ENCODE results near the gene SIX3.

Gene SIX3

DNA sequence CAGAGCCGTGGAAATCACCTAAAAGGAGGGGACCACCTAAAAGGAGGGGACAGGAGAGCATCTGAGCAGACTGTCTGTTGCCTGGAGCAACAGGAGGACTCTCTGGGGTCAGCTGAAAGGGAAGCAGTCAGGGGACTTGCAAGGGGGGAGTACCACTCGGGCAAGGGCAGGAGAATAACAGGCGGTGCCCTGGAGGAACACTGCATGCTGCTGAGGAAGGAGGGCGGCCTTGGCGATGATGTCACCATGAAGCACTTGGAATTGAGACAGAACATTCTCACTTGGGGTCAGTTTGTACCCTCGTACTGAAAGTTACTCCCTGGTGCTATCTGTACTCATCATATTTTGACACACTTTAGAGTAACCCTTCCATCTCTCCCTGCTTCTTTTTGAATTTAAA, 18.4 kb downstream of the SIX3 start:
- DNase-seq = no peak

DNA sequence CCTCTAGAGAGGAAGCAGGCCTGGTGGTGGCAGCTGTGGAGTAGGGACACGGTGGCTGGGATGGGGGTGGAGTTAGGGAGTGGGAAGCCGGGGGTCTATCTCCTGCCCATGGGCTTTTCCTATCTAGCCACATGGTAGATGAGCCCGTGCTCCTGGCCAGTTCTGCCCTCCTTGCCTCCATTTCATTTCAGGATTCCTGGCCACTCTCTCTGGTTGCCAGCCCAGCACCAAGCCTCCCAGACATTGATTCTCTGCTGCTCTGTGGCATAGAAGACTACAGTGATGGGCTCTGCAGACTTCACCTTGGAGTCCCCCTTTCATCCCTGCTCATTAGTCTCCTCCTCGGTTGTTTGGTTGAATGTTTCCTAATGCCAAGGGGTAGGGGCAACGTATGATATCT, 19.4 kb downstream of the SIX3 start:
- DNase-seq = no peak

DNA sequence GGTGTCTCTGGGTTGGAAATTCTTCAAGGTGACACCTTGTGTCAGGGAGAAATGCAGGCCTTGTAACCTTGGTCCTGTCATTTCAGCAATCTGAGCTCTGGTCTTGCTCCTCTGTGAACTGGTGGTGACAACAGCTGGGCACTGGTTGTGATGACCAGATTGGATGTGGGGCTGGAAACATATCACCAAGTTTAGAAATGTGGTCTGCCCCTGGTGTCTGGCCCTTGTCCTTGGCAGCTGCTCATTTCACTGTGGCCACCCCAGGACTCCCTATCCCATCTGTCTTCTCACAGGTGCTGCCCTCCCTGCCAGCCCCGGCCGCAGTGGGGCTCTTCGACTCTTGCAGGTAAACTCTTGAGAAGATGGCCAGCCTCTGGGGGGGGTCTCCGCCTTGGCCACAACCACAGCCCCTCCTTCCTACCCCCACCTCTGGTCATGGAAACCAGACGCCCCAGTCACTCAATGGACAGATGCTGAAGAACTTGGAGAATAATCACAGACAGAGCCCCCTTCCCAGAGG, 20.7 kb downstream of the SIX3 start:
- DNase-seq = no peak

DNA sequence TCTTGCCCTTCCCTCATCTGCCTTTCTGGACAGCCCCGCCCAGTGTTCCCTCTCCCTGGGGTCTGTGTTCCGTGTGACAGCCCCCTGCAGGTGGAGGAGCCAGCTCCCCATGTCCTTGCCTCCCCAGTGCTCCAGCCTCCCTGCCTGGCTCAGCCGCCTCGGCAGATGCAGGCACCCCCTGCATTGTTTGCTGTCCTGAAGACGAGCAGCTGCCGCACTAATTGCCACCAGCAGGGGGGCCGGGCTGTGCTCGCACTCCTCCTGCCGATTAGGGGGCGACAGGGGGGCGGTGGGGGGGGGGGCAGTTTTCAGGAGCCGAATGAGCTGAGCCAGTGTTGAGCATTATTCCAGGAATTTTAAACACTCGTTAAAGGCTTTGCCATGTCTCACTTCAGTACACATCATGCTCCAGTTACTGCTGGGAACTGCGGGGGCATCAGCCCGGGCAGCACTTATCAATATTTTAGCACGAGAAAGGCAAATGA, 23.3 kb downstream of the SIX3 start:
- DNase-seq = no peak

DNA sequence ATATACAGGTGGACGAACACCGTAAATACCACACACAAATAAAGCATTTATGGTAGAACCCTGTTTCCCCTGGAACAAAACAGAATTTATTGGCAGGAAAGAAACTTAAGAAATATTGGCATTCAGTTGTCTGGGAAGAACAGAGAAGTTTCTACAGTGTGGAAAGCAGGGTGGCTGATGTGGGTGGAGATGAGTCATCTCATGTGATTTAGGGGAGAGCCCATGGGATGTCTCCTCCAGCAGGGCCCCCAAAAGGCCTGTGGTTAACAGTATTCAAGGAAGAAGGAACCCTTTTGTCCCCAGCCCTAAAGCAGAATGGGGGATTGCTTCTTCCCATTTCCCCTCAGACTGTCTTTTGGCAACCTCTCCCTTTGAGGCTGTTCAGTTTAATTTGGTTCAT, 24.2 kb downstream of the SIX3 start:
- DNase-seq = no peak

DNA sequence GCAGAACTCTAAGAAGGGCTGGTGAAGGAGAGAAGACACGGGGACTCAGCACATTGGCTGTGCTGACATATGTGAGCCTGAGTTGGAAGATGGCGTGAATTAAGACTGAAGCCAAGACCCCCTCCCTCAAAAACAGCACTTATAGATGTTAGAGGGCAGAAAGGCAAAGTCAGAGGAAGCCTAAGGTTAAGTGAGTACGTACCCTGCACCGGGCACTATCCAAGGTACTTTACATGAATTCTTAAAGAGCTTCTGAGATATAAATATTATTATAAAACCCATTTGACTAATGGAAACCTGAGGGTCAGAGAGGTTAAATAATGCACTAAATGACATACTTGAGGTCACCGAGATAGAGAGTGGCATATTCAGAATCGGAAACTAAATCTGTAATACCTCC, 25.6 kb downstream of the SIX3 start:
- no peak for DNase-seq

DNA sequence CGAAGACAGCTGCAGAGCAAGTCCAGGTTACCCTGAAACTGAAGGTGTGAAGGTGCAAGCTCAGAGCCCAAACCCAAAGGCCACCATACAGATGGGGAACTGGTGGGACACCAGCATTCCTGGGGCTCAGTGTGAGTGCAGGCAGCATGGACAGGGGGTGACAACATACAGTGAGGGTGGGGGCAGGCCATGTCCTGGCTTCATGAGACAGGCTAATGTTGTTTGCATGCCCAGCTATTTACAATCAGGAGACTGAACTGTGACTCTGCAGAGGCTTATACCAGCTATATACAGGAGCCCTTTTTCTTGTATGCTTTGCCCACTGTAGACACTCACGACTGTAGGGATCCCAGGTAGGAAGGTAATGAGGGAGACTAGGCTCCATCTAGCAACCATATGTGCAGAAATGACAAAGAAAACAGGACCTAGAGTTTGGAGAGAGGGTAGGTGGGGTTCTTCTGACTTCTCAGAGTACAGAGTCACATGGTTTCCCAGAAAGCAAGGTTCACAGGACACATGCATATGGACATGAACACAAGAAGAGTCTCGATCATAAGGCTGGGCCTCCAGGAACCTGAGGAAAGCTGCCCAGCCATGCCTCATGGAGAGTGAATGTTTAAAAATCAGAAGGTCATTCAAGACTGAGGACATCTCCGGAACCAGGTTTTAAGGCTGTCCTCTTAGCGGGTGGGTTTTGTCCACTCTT, 26.4 kb downstream of the SIX3 start:
- DNase-seq = no peak

DNA sequence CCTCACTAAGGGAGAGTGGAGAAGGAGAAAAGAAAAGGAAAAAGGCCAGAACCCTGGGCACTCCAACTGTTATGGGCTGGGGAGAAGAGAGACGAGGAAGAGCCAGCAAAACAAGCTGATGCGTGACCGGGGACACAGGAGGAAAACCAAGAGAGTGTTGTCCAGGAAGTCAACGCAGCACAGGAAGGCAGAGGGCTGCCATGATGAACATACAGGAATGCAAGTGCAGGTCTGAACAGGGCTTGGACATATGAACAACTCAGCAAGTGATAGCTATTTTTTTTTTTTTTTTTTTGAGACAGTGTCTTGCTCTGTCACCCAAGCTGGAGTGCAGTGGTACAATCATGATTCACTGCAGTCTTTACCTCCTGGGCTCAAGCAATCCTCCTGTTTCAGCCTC, 28.4 kb downstream of the SIX3 start:
- DNase-seq = no peak

DNA sequence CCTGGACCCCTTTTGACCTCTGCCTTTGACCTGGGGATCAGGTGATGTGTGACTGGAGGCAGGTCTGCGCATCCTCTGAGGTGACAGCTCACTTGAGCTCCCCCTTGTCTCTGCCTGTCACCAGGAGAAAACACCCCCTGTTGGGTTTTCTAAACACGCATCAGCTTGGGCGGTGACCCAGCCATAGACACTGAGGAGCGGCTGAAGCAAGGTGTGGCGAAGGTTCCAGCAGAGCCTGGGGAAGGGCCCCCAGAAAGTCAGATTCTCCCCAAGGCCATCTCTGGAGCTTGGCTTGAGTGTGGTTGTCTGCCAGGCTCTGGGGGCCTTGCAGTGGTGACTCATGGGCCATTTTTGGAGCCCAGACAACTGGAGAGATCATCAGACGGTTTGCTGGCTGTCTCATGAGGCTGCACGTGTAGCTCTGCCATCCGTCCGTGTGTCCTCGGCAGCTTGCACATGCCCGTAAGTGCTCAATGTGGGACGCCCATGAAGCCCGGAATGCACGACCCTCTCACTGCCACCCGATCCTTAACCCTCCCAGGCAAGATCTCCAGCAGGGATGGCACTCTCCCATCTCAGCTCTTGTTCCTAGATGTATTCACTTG, 29.4 kb downstream of the SIX3 start:
- no peak for DNase-seq

DNA sequence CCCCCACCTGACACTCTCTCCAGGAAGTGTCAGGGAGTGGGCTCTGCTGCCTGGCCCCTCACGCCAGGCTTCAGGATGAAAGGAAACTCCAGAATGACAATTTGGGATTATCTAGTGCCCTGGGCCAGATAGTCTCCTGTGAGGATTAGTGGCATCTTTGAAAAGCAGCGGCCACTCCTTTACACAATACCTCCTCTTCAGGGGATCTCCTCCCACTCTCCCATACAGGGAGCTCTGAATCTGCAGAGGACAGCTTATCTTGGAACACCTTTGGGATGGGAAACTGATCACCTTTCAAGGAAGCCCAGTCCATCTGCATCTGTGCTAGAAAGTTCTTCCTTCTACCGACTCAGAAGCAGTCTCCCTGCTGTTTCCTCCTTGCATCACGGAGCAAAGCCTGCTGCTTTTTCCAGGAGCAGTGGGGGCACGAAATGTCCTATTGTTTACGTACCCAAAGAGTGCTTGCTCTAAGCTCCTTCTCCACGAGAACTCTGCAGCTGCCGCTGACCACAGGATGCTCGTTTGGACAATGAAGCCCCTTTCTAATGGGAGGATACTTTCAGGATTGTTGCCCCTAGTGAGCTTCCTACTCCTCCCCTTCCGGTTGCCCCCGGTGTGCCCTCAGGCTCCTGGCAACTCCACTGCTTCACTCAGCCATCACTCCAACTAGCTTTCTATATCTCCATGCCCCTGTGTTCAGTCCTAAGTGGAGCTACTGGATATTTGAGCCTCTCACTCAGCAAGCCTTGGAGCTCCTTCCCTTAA, 31.5 kb downstream of the SIX3 start:
- DNase-seq = no peak

DNA sequence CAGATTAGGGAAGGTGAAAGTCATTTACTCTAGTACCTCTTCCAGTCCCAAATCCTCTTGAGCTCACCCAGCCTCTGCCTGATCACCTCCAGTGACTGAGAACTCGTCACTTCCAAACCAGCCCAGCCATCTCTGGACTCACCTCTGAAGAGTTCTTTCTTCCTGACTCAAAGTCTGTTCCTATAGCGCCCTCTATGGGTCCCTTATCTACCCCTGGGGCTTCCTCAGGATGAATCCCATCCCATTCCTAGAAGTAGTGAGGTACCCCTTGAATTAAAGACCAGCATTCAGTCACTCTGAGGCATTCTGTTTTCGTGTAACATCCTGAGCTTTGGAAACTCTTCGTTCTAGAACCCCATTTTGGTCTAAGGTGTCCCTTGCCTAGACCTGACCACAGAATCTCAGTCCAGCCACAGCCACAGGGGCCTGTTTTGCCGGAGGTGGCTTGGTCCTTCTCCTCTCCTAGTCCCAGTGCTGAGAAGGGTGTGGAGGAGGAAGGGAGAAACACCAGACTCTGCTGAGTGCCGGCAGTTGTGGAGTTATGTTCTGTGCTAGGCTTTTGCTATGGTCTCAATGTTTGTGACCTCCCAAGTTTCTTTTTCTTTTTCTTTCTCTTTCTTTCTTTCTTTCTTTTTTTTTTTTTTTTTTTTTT, 32.7 kb downstream of the SIX3 start:
- peak; percentile 20 for DNase-seq

DNA sequence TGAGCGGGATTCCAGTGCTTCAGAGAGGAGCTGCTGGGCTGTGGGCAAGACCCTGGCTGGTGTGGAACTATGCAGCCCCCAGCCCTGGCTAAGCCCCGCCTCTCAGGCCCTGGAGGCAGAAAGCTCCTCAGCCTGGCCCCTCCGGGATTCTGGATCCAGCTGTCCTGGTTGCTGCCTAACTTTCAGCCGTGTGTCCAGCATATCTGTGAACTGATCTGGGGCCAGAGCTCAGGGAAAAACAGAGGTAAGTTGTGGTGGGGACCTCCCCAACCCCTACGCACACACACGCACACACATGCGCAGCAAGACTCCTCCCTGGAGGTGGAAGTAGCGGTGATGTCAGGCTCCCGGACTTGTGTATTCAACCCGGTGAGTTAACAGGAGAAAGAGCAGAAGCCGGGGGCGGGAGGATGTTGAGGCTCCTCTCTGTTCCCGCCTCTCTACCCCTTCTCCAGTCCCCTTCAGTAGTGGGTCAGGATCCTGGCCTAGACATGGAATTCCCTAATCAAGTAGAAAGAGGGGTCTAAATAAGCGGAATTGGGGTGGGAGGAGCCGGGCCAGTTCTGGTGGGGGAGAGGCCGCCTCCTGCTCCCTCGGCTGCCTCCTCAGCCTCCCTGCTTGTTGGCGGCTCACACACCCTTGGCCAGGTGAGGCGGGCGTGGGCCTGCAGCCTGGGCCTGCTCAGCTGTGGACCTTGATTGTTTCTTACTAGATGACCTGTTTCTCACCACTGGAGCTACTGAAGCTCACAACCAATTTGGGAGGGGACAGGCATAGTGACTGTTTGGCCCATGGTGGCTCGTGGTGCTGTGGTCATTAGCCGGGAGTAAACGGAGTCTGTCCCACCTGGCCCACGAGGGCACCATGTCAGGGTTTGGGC, 34.3 kb downstream of the SIX3 start:
- DNase-seq = no peak

DNA sequence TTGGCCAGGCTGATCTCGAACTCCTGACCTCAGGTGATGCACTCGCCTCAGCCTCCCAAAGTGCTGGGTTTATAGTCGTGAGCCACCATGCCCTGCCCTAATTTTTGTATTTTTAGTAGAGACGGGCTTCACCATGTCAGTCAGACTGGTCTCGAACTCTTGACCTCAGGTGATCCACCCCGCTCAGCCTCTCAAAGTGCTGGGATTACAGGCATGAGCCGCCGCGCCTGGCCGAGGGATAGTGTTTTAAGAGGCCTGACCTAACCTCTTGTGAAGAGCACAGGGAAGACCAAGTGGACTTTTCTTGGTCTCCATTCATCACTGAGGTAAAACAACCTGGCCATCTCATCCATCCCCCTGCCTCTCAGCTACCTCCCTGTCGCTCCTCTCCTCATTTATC, 38.1 kb downstream of the SIX3 start:
- DNase-seq = no peak

DNA sequence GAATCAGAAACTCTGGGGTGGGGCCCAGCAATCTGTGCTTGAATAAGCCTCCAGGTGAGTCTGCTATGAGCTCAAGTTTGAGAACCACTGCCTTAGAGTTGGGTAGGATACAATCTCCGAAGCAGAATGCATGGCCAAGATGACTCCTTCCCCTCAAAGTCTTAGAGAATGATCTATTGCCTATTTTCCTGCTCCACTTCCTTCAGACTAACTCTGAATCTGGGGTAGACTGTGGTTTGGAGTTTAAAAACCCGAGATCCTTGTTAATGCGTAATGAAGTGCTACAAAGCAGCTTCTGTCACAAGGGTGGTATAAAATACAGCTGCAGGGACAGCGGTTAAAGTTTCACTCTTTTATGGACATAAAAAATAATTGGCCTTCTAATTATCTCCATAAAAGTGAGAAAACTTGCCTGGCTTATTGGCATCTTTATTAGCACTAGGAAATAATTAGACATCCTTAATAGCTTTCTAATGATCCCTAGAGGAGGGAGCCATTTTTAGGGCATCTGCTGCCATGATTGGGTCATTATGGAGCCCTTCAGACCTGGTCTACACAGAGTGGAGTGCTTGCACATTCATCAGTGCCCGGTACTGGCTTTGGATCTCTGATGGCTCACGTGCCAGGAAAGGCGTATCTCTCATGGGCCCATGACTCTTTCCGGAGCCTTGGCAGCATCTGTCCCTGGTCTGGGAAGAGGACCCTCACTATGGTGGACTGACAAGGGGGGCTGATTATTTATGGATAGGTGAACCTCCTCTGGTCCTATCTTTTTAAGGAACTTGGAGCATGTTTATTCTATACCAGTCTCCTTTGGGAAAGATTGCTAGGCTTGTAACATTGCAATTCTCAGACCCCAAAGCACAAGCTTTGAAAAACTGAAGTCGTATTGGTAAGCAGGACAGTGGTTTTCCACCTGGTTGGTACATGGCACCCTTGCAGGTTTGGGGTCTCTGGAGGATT, 39.5 kb downstream of the SIX3 start:
- no peak for DNase-seq

DNA sequence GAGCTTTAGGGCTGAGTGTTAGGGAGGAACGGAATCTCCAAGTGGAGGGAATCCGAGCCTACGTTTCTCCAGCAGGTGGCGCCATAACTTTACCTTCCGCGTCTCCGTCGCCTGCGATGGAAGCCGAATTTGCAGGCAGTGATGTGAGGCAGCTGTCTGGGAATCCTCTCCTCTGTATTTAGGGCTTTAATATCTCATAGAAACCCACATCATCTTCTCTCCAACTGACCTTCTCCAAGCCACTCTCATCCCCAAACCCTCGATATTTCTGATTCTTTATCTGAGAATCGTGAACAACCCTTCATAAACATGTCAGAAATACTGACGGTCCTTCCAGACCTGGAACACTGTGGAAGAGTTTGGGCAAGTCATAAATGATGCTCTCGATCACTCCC, 40.2 kb downstream of the SIX3 start:
- DNase-seq = peak; percentile 59

DNA sequence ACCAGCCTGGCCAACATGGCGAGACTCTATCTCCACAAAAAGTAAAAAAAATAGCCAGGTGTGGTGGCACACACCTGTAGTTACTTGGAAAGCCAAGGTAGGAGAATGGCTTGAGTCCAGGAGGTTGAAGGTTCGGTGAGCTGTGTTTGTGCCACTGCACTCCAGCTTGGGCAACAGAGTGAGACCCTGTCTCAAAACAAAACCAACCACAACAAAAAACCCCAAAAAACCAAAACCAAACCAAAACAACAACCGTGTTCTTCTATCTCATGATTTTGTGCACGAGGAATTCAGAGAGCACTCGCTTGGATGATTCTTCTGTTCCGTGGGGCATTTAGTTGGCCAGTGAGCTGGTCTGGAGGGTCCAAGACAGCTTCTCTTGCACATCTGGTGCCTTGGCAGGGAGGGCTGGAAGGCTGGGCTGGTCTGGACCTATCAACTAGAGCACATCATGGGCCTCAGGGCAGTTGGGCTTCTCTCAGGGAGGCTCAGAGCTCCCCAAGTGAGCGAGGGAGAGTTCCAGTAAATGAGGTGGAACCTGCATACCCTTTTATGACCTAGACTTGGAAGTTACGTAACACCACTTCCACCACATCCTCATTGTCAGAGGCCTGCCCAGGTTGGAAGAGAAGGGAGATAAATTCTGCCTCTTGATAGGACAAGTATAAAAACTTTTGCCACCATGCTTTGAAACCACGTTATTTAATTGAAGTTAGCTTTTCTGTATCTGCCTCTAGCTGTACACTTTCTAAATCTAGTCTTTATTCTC, 42.5 kb downstream of the SIX3 start:
- DNase-seq = no peak

DNA sequence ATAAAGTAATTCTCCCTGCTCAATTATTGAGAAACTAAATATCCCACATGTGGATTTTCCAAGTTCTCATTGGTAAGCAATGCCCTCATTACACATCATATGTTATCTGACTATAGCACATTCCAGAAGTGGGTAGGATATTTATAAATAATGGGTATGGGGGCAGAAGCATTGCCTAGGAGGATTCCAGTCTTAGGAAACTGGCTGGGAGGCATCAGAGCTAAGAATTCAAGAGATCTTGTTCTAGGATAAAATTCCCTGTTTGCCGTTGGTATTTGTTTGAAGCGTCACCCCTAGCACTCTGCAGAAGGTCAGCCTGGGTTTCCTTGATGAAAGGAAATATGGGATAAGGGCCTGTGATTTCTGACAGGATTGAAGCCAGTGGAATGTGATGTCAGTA, 47.7 kb downstream of the SIX3 start:
- DNase-seq = no peak

DNA sequence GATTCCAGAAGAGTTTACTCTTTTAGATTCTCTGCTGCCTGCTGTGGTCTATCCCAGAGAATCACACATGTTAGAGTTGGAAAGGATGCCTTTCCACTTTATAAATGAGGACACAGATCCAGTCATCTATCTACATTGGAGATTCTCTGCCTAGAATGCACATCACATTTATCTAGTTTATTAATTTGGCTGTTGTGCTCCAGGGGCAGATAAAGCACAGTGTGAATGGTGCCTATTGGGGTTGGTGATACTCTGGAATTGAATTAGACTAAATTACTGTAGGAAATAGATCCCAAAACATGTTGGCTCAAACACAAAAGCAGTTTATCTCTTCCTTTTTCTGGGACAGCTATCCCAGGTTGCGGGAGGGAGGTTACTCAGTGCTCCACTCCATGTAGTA, 52.9 kb downstream of the SIX3 start:
- DNase-seq = no peak

Data from activated CD4-positive, alpha-beta T cell treated with anti-CD3 and anti-CD28 coated beads, Interleukin-2, amount 50 U/mL, for 16 hours (primary cell).